ENCODE results near the gene PYGM.

GRCh38 chr11:64720167-64720566 is 39.6 kb downstream of the PYGM start:
- TF ChIP-seq CTCF (IDR thresholded peaks at IDR 0.05) (no peak), POLR2A (IDR thresholded peaks at IDR 0.05) (no peak)
